GM19372 (cell line): ENCODE measurements around the gene TBX3.

Experiments
- ATAC-seq: cut with Tn5 transposase; IDR thresholded peaks from one replicate; pipeline ENCODE4 v1.9.1; 2021; ENCODE audit warnings: mild to moderate bottlenecking, low read depth, moderate library complexity; ENCODE audit not compliant: unreplicated experiment

The TBX3 gene

GRCh38 chr12:114636723-114637480 lies 47.1 kb downstream of the TBX3 start:
- ATAC-seq: no peak

DNA sequence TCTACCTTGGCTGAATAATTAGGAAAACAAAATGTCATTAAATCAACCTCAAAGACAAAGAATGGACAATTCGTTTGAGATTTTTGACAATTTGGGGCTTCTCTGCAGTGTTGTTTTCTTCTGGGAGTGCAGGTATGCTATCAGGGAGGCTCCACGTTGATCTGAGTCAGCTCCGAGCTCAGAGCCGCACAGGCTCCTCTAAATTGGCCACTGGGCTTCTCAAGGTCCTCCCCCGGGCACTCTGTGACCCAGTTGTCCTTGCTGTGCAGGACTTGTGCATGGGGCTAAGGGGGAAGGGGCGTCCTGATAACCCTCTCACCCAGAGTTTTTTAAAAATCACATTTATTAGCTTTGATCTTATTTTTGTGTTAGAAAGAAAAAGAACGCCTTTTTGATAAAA lies 52.7 kb downstream of the TBX3 start:
- ATAC-seq: no peak

DNA sequence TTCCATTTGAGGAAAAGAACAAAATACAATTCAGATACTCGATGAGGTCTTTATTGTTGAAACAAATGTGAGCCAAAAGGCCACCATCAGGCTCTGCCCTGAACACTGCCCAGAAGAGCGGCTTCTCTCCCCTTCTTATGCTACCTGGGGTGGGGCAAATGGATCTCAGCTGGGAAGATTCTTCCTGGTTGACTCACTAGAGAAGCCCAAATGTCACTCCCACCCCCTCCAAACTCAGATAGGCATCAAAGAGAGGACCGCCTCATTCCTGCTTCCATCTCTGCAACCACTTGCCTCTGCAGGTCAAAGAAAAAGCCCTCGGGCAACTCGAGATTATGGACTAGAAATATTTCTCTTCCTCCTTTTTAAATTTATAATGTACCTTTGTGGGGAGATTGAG lies 55.8 kb downstream of the TBX3 start:
- ATAC-seq: no peak

DNA sequence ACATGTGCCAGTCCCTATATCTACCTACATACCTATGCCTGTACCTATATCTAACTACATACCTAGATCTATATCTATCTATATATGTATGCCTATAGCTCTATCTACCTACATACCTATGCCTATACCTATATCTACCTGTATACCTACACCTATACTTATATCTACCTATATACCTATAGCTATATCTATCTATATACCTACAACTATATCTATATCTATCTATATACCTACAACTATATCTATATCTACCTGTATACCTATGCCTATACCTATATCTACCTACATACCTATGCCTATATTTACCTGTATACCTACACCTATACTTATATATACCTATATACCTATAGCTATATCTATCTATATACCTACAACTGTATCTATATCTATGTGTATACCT lies 56.6 kb downstream of the TBX3 start:
- ATAC-seq: no peak

GRCh38 chr12:114625294-114625851 lies 58.6 kb downstream of the TBX3 start:
- no peak for ATAC-seq

DNA sequence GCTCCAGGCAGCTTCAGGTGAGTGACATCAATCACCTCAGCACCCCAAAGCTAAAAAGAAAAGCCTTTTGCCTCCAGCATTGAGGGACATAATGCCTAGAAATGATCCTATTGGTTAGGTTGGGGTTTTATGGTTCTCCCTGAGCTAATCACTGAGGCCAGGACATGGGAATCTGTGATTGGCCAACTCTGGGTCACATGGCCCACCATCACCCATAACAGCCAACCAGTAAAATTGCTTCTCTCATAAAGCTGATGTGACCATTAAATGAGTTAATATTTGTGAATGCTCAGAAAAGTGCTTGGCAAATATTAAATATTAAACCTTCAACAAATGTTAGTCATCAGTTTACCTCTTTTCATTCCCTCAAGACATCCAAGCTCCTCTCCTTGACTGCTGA lies 60.2 kb downstream of the TBX3 start:
- ATAC-seq: no peak
